Measurements from ENCODE around the gene C6orf132. TPM values are rescaled to one million over a fixed set of nuclear protein-coding genes. Genes with fewer than 3 reads are reported as not detected.
A peak's percentile ranks its signal among the peaks of the same experiment; 100 is the strongest.
"Not testable (repeated sequence)": the region's sequence is repeated elsewhere in the genome, so short reads cannot be mapped to it uniquely, and the experiment has no call there.

C6orf132 gene
- total RNA-seq, 4 donors from 2014 or later: 112 to 150 (median 122) TPM

- no peaks in the 10 kb centered on the region for H3K9me3 ChIP-seq
- WGBS: 72% methylated on average over 5 of the region's 5 CpGs
- no peak for DNase-seq (ENCODE audit: low spot score in 2 of 2)
- no peaks in the 10 kb centered on the region for H3K4me1 ChIP-seq
- TF ChIP-seq EP300 (IDR thresholded peaks at IDR 0.05) (no peak), CTCF (IDR thresholded peaks at IDR 0.05) (no peak), POLR2A (IDR thresholded peaks at IDR 0.05) (no peak), POLR2AphosphoS5 (IDR thresholded peaks at IDR 0.05) (no peak)
- peaks cover 8% of the 10 kb centered on the region for H3K27me3 ChIP-seq
- no peak overlapping the region for H3K4me3 ChIP-seq
- no peaks in the 10 kb centered on the region for H3K36me3 ChIP-seq
- H3K27ac ChIP-seq: no peak overlapping the region
Measured at GRCh38 chr6:42175860-42176259, 33.4 kb upstream of the C6orf132 start.

- Histone ChIP-seq H3K27me3 (no peaks in the 10 kb centered on the region), H3K9me3 (no peaks in the 10 kb centered on the region), H3K27ac (no peak within 1 kb of the TSS), H3K36me3 (no peaks in the 10 kb centered on the region), H3K4me1 (no peaks in the 10 kb centered on the region), H3K4me3 (no peak within 1 kb of the TSS)
- WGBS: 83% methylated on average over 2 of the region's 2 CpGs
- TF ChIP-seq POLR2AphosphoS5 (IDR thresholded peaks at IDR 0.05) (no peak), POLR2A (IDR thresholded peaks at IDR 0.05) (no peak)
- no peak for DNase-seq (ENCODE audit: low spot score in 2 of 2)
Measured at GRCh38 chr6:42173101-42173500, 30.7 kb upstream of the C6orf132 start, which contains the start of gene GUCA1A. Gene GUCA1A, plus strand, starts transcription at chr6:42173364. Its CDS starts 250 bp downstream, at chr6:42173614.

DNA sequence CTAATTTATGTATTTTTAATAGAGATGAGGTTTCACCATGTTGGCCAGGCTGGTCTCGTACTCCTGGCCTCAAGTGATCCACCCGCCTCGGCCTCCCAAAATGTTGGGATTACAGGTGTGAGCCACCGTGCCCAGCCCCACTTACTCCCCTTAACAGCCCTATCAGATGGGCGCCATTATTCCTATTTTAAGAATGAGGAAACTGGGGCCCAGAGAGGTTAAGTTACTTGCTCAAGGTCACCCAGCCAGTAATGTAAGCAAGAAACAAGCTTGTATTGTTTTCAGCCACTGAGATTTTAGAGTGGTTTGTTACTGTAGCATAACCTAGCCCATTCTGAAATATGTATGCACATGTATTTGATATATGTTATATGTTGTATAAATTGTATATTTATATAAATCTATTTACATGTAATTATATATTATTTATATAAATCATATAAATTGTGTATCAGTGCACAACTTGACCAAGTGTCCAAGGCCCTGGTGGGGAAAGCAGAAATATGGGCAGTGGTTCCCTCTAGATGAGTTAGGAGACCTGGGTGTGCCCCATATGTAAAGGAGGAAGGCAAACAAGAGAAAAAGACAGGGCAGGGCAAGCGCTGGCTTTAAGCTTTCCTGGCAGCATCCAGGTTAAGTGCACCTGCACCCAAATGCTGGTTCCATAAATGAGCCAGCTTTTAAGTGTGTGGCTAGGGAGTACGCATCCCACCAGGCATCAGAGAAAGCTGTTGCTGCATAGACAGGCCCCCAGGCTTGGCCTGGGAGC is 29.6 kb upstream of the C6orf132 start:
- Histone ChIP-seq H3K27me3 (no peaks in the 10 kb centered on the region), H3K9me3 (no peaks in the 10 kb centered on the region), H3K4me1 (no peaks in the 10 kb centered on the region), H3K4me3 (no peak overlapping the region), H3K27ac (no peak overlapping the region), H3K36me3 (no peaks in the 10 kb centered on the region)
- TF ChIP-seq POLR2A (IDR thresholded peaks at IDR 0.05) (no peak), EP300 (IDR thresholded peaks at IDR 0.05) (no peak), POLR2AphosphoS5 (IDR thresholded peaks at IDR 0.05) (no peak), CTCF (IDR thresholded peaks at IDR 0.05) (no peak)
- DNase-seq (ENCODE audit: low spot score in 2 of 2): no peak
- 89% methylated on average over 6 of the region's 7 CpGs for WGBS

DNA sequence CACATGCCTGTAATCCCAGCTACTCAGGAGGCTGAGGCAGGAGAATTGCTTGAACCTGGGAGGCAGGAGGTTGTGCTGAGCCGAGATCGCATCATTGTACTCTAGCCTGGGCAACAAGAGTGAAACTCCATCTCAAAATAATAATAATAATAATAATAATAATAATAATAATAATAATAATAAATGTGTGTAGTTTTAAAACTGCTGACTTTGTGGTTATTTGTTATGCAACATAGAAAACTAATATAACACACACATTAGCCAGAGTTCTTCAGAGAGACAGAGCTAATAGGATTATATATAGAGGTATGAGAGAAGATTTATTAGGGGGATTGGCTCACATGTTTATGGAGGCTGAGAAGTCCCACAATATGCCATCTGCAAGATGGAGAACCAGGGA is 27.4 kb upstream of the C6orf132 start:
- H3K27ac ChIP-seq; DNase-seq (ENCODE audit: low spot score in 2 of 2); H3K4me1 ChIP-seq; H3K4me3 ChIP-seq; H3K9me3 ChIP-seq; H3K36me3 ChIP-seq; H3K27me3 ChIP-seq: not testable (repeated sequence)
- 47% methylated on average over 2 of the region's 2 CpGs for WGBS

GRCh38 chr6:42168650-42169049 is 26.2 kb upstream of the C6orf132 start:
- H3K4me3 ChIP-seq: no peak overlapping the region
- WGBS: 83% methylated on average over 6 of the region's 6 CpGs
- DNase-seq (ENCODE audit: low spot score in 2 of 2): no peak
- no peak for TF ChIP-seq POLR2A (IDR thresholded peaks at IDR 0.05)
- no peak for TF ChIP-seq CTCF (IDR thresholded peaks at IDR 0.05)
- TF ChIP-seq POLR2AphosphoS5 (IDR thresholded peaks at IDR 0.05): no peak
- TF ChIP-seq EP300 (IDR thresholded peaks at IDR 0.05): no peak
- H3K27me3 ChIP-seq: no peaks in the 10 kb centered on the region
- H3K9me3 ChIP-seq: no peaks in the 10 kb centered on the region
- no peaks in the 10 kb centered on the region for H3K36me3 ChIP-seq
- H3K4me1 ChIP-seq: peaks cover 2% of the 10 kb centered on the region
- no peak overlapping the region for H3K27ac ChIP-seq

DNA sequence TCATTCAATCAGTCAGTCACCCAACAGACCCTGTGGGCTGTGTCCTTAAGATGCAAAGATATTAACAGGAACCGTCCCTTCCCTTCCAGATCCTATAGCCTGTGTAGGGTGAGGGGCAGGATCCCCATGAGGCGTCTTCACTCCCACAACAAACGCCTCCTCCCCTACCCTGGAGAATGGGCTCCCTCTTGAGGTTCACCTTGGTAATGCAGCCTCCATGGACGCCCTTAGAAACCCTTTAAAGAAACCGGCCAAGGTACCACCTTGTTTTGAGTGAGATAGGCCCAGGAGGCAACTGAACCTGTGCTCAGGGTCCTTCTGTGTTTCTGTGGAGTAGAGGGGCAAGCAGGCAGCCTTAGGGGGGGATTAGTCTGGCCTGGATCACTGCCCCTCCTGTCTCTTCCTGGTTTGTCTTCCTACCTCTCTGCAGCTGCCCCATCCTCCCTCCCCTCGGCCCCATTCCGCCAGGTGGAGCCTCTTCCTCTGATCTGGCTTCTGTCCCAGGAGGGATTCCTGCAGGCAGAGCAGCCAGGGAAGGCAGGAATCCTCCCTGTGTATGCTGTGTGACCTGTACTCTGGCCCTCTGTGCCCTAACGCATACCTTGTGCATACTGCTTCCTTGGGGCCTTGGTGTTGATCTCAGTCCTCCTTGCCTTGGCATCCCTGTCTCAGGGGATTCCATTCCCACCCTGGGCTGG is 24.2 kb upstream of the C6orf132 start:
- TF ChIP-seq POLR2A (IDR thresholded peaks at IDR 0.05) (no peak), CTCF (IDR thresholded peaks at IDR 0.05) (peak; percentile 93 to 95), POLR2AphosphoS5 (IDR thresholded peaks at IDR 0.05) (no peak), EP300 (IDR thresholded peaks at IDR 0.05) (no peak)
- 16% methylated on average over 7 of the region's 8 CpGs for WGBS
- H3K9me3 ChIP-seq: no peaks in the 10 kb centered on the region
- DNase-seq (ENCODE audit: low spot score in 2 of 2): no peak
- H3K4me1 ChIP-seq: peaks cover 2% of the 10 kb centered on the region
- no peak overlapping the region for H3K4me3 ChIP-seq
- H3K36me3 ChIP-seq: no peaks in the 10 kb centered on the region
- H3K27me3 ChIP-seq: no peaks in the 10 kb centered on the region
- H3K27ac ChIP-seq: no peak overlapping the region

Measured in suprapubic skin (tissue), 4 donors.